ENCODE data around the gene WNT7B.

GRCh38 chr22:45992737-45993136 is 15.8 kb upstream of the WNT7B start:
- no peak for TF ChIP-seq CTCF (IDR thresholded peaks at IDR 0.05)
- no peak for TF ChIP-seq POLR2A (IDR thresholded peaks at IDR 0.05)
